Activated CD4-positive, alpha-beta memory T cell treated with anti-CD3 and anti-CD28 coated beads, Interleukin-2, amount 10 ng/mL, durations not matched to agents 7 days and 5 days (primary cell): Measurements from ENCODE around the gene UPP1. TPM values are rescaled to one million over a fixed set of nuclear protein-coding genes. Genes with fewer than 3 reads are reported as not detected.
A peak's percentile ranks its signal among the peaks of the same experiment; 100 is the strongest.
"Not testable (repeated sequence)": the region's sequence is repeated elsewhere in the genome, so short reads cannot be mapped to it uniquely, and the experiment has no call there.

Experiments used
- CTCF ChIA-PET: fragments of 350-600 bp; sonication (Branson Sonifier 250); formaldehyde crosslinking; loops from one replicate; lab custom pipeline; 2021; ENCODE audit warnings: antibody characterized with exemption, inconsistent platforms; lab: Charles Lee
- POLR2A ChIA-PET: fragments of 350-600 bp; sonication (Branson Sonifier 250); formaldehyde crosslinking; loops from one replicate; lab custom pipeline; 2021; ENCODE audit warnings: antibody characterized with exemption; lab: Charles Lee
- DNase-seq: peaks from one replicate; pipeline ENCODE4 v3.0.0-alpha.2; 2020
- H3K27ac Mint-ChIP-seq: one replicate; pipeline ENCODE4 v1.8.0; 2021; ENCODE audit warnings: mild to moderate bottlenecking, mixed read lengths
- H3K27me3 Mint-ChIP-seq: one replicate; pipeline ENCODE4 v1.8.0; 2021; ENCODE audit warnings: mixed read lengths
- H3K36me3 Mint-ChIP-seq: one replicate; pipeline ENCODE4 v1.8.0; 2021; ENCODE audit warnings: low read depth, mixed read lengths
- H3K4me1 Mint-ChIP-seq: one replicate; pipeline ENCODE4 v1.8.0; 2021; ENCODE audit warnings: mixed read lengths
- H3K4me3 Mint-ChIP-seq: one replicate; pipeline ENCODE4 v1.8.0; 2021; ENCODE audit warnings: mild to moderate bottlenecking, mixed read lengths
- H3K9me3 Mint-ChIP-seq: one replicate; pipeline ENCODE4 v1.8.0; 2021; ENCODE audit warnings: mixed read lengths
- total RNA-seq, 2 experiments: library from RNA; stranded (reverse); gene quantifications; one replicate each; pipeline ENCODE4 v1.2.3, GENCODE V29; 2021

UPP1 gene
- total RNA-seq, 2 experiments from 2014 or later, result 148 to 154 TPM

GRCh38 chr7:48147690-48148089 lies 58.6 kb downstream of the UPP1 start:
- H3K36me3 Mint-ChIP-seq, H3K4me3 Mint-ChIP-seq, H3K27ac Mint-ChIP-seq, DNase-seq, POLR2A ChIA-PET, H3K9me3 Mint-ChIP-seq, H3K4me1 Mint-ChIP-seq: not testable (repeated sequence)
- CTCF ChIA-PET, result interaction anchor here (1.6 kb wide), 1 partner anchor 202 kb away, joined by 4 read pairs; no protein-coding TSS in a partner anchor
- peaks cover 32% of the 10 kb centered on the region for H3K27me3 Mint-ChIP-seq

GRCh38 chr7:48148311-48148710 lies 59.2 kb downstream of the UPP1 start:
- Mint-ChIP-seq H3K9me3 (no peaks in the 10 kb centered on the region), H3K4me3 (no peak overlapping the region), H3K27me3 (peaks cover 32% of the 10 kb centered on the region), H3K36me3 (no peaks in the 10 kb centered on the region), H3K4me1 (no peaks in the 10 kb centered on the region), H3K27ac (no peak overlapping the region)
- DNase-seq, result no peak
- CTCF ChIA-PET, result interaction anchor here (1.6 kb wide), 1 partner anchor 203 kb away, joined by 4 read pairs; no protein-coding TSS in a partner anchor
- POLR2A ChIA-PET, result no interaction called here

GRCh38 chr7:48149058-48149457 lies 60.0 kb downstream of the UPP1 start:
- Mint-ChIP-seq H3K4me1 (no peaks in the 10 kb centered on the region), H3K4me3 (no peak overlapping the region), H3K9me3 (no peaks in the 10 kb centered on the region), H3K27ac (no peak overlapping the region), H3K36me3 (no peaks in the 10 kb centered on the region), H3K27me3 (peaks cover 30% of the 10 kb centered on the region)
- POLR2A ChIA-PET, result no interaction called here
- DNase-seq, result no peak
- CTCF ChIA-PET, result no interaction called here

DNA sequence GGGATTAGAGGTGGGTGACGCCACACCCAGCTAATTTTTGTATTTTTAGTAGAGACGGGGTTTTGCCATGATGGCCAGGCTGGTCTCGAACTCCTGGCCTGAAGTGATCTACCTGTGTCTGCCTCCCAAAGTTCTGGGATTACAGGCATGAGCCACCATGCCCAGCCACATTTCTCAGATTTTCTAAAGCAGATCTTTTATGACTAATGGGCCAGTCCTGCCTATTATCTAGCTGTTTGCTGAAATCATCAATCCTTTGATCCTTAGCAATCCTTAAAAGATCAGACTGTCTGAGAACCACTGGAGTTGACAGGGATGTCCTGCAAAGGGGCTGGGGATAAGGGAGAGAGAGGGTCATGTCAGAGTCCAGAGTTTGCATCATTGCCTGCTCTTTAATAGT lies 61.0 kb downstream of the UPP1 start:
- H3K27ac Mint-ChIP-seq, result no peak overlapping the region
- H3K4me3 Mint-ChIP-seq, result no peak overlapping the region
- no peaks in the 10 kb centered on the region for H3K9me3 Mint-ChIP-seq
- ChIA-PET CTCF (no interaction called here), POLR2A (no interaction called here)
- peaks cover 2% of the 10 kb centered on the region for H3K4me1 Mint-ChIP-seq
- H3K36me3 Mint-ChIP-seq, result no peaks in the 10 kb centered on the region
- peaks cover 32% of the 10 kb centered on the region for H3K27me3 Mint-ChIP-seq
- no peak for DNase-seq

DNA sequence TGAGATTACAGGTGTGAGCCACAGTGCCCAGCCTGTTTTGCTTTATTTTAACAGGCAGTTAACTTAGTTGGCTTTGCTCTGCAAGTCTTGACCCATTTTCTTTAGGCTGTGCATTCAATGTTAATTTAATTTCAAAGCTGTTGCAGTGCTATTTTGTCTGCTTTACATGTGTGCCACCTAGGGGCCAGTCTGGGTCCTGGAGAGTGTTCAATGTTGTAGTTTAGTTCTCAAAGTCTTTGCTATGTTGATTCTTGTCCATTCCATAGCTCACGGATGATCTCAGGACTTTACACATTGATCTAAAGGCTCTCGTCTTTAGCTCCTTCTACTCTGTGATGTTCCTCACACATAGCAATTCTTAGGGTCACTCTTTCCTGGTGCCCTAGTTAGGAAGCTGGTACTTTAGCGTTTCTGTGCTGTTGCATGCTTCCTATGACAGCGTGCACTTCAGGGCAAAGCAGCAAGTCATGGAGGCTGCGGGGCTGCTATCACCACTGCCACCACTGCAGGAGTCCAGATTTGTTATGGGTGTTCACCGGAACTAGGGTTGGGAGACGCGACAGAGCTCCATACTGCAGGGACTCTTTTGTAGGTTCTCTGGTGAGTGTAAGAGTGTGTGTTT lies 65.8 kb downstream of the UPP1 start:
- peak; percentile 53 for DNase-seq
- Mint-ChIP-seq H3K36me3 (no peaks in the 10 kb centered on the region), H3K4me1 (peaks cover 2% of the 10 kb centered on the region), H3K9me3 (no peaks in the 10 kb centered on the region), H3K27me3 (peaks cover 33% of the 10 kb centered on the region), H3K27ac (no peak overlapping the region), H3K4me3 (no peak overlapping the region)
- POLR2A ChIA-PET, result interaction anchor here (1.8 kb wide), 1 partner anchor 210 kb away, joined by 11 read pairs; no protein-coding TSS in a partner anchor
- CTCF ChIA-PET, result interaction anchor here (0.6 to 2.6 kb wide), 12 partner anchors 14 to 226 kb away, joined by 3 to 50 read pairs (median 4); partner anchors contain the start of gene PKD1L1

Other genes with a start within 250 kb of the UPP1 start
- gene PKD1L1, start 140.8 kb upstream of the UPP1 start, total RNA-seq, result under 1 TPM; 0.05 to 0.48 TPM
- gene HUS1, start 109.7 kb upstream of the UPP1 start, total RNA-seq, result 10 to 100 TPM; 34.1 to 35.0 TPM
- not detected for gene SUN3, start 60.2 kb upstream of the UPP1 start, total RNA-seq
- under 1 TPM; 0.28 to 0.33 TPM for gene C7orf57, start 53.7 kb upstream of the UPP1 start, total RNA-seq
- gene ABCA13, start 82.2 kb downstream of the UPP1 start, total RNA-seq, result not detected